ENCODE results near the gene TUSC2. TPM values are rescaled to one million over a fixed set of nuclear protein-coding genes. Genes with fewer than 3 reads are reported as not detected.

TUSC2 gene
- total and polyA plus RNA-seq, 2 of the 13 experiments (the other 11 are each of a cell fraction or from before 2014, with no cell fraction given): 36.7 to 39.1 TPM

DNA sequence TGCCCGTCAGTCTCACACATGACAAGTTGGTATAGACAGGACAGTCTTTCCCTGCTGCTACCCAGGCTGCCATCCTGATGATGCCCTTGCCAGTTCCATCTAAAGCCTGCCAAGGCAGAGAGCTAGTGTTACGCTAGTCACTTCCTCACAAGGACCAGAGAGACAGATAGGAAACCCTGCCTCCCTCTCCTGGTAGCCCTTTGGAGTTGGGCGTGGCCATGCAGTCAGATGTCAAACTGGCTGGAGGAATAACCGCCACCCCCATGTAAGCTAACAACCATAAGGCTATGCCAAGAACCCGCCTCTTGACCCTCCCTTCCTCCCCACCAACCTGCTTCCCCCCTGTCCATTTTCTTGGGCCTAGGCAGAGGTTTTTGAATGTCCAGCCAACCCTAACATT, 28.5 kb upstream of the TUSC2 start:
- Histone ChIP-seq H3K9ac (ENCODE audit: insufficient read depth, low read depth, low read length) (peak overlapping the region; percentile 91; the same call in 1 of the 2 replicates), H4K20me1 (ENCODE audit: insufficient read depth, low read length) (peaks cover 25% of the 10 kb centered on the region), H3K4me2 (ENCODE audit: low read depth, low read length) (peak overlapping the region; percentile 94), H3K27ac (ENCODE audit: extremely low read length, insufficient read depth, low read length) (no peak overlapping the region), H3K79me2 (ENCODE audit: insufficient read depth, low read length) (peaks cover 39% of the 10 kb centered on the region), H3K9me3 (ENCODE audit: low read length) (no peaks in the 10 kb centered on the region), H3K27me3 (ENCODE audit: control insufficient read depth in 1 of 2, insufficient read depth in 2 of 2, low read length in 2 of 2) (peaks cover 0 to 3% of the 10 kb centered on the region in 2 experiments; a peak in 1 of 5 replicates), H3K4me3 (replicated peaks in 1 of 3; ENCODE audit: insufficient read depth in 1 of 3, low read depth in 2 of 3, low read length in 3 of 3) (peak overlapping the region; percentile 76 to 91 (median 88)), H3K4me1 (ENCODE audit: insufficient read depth, low read length) (peaks cover 44% of the 10 kb centered on the region), H3K36me3 (replicated peaks in 1 of 2; ENCODE audit: control insufficient read depth in 1 of 2, insufficient read depth in 2 of 2, low read length in 2 of 2) (peaks cover 10 to 31% of the 10 kb centered on the region in 2 experiments; a peak in 4 of 5 replicates), H2AFZ (ENCODE audit: low read length) (no peak overlapping the region)
- intact Hi-C loops (cut with micrococcal nuclease; ENCODE audit: unreplicated experiment) (no loop called here), in situ Hi-C loops (cut with HindIII; ENCODE audit: extremely low pct_ligation_motif_present, low pct_unique_long_range_greater_than_20kb) (no loop called here)
- DNase-seq (ENCODE audit: low spot score): no peak
- TF ChIP-seq ZFY (CRISPR knock-in tag; IDR thresholded peaks at IDR 0.05): 0 out of 2 replicates have a peak, but pooled peaks have one; percentile 7
- TF ChIP-seq ZNF577 (CRISPR knock-in tag; IDR thresholded peaks at IDR 0.05; ENCODE audit: borderline replicate concordance, low read depth): no peak
- TF ChIP-seq, protein P1, sequence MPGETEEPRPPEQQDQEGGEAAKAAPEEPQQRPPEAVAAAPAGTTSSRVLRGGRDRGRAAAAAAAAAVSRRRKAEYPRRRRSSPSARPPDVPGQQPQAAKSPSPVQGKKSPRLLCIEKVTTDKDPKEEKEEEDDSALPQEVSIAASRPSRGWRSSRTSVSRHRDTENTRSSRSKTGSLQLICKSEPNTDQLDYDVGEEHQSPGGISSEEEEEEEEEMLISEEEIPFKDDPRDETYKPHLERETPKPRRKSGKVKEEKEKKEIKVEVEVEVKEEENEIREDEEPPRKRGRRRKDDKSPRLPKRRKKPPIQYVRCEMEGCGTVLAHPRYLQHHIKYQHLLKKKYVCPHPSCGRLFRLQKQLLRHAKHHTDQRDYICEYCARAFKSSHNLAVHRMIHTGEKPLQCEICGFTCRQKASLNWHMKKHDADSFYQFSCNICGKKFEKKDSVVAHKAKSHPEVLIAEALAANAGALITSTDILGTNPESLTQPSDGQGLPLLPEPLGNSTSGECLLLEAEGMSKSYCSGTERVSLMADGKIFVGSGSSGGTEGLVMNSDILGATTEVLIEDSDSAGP (CRISPR knock-in tag; IDR thresholded peaks at IDR 0.05; ENCODE audit: borderline replicate concordance): peak; percentile 21; the same call in 1 of the 2 replicates
- 0 out of 2 replicates have a peak, but pooled peaks have one; percentile 5 for TF ChIP-seq FOSL2 (CRISPR knock-in tag; IDR thresholded peaks at IDR 0.05)
- ATAC-seq: no peak
- ChIA-PET POLR2A (interaction anchor here (1.5 kb wide), 2 partner anchors 19 to 57 kb away, joined by 4 to 8 read pairs; partner anchors contain the start of genes HYAL3 and NAA80), CTCF (ENCODE audit: low intra/inter-chr PET ratio, low total read pairs) (no interaction called here)
- no TSS peak for BruUV-seq (replicated peaks)
- peak; percentile 21 for FAIRE-seq
- WGBS (ENCODE audit: low lambda C conversion rate): 77% methylated on average over 3 of the region's 5 CpGs

DNA sequence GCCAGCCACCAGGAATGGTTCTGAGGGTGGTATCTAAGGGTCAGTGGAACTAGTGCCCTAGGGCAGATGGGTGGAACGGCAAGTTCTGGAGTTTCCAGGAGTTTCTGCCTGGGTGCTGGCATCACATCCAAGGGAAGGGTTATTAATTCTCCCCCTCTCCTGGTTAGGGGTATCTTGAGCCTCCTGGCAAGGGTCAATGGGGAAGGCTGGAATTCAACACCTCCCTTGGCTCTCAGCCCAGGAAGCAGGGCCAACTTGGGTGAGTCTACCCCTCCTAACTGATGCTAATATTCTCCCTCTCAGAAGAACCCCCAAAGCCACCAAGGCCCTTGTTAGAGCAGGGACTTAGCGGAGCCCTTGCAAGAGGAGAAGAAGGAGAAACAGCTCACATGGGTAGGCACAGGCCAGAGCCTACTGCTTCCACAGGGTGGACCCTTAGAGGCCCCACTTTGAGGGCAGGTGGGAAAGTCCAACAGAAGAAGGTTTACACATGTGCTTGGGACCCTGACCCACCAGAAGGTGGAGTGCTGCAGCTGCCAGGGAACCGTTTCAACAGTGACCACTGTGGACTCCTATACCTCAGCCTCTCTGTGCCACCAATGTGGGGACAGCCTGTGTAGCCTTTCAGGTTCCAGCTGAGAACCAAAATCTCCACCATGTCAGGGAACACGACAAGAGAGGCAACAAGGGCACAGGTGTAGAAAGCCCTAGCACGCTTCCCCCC, 28.0 kb upstream of the TUSC2 start:
- Histone ChIP-seq H3K9me3 (ENCODE audit: low read length) (no peaks in the 10 kb centered on the region), H4K20me1 (ENCODE audit: insufficient read depth, low read length) (peaks cover 25% of the 10 kb centered on the region), H3K27ac (ENCODE audit: extremely low read length, insufficient read depth, low read length) (no peak overlapping the region), H3K4me2 (ENCODE audit: low read depth, low read length) (peak overlapping the region; percentile 94), H2AFZ (ENCODE audit: low read length) (no peak overlapping the region), H3K4me3 (replicated peaks in 1 of 3; ENCODE audit: insufficient read depth in 1 of 3, low read depth in 2 of 3, low read length in 3 of 3) (peak overlapping the region in 2 of 3 experiments; percentile 29 to 88; a peak in 4 of 6 replicates), H3K79me2 (ENCODE audit: insufficient read depth, low read length) (peaks cover 39% of the 10 kb centered on the region), H3K4me1 (ENCODE audit: insufficient read depth, low read length) (peaks cover 49% of the 10 kb centered on the region), H3K27me3 (ENCODE audit: control insufficient read depth in 1 of 2, insufficient read depth in 2 of 2, low read length in 2 of 2) (no peaks in the 10 kb centered on the region), H3K9ac (ENCODE audit: insufficient read depth, low read depth, low read length) (peak overlapping the region; percentile 91; the same call in 1 of the 2 replicates), H3K36me3 (replicated peaks in 1 of 2; ENCODE audit: control insufficient read depth in 1 of 2, insufficient read depth in 2 of 2, low read length in 2 of 2) (peaks cover 10 to 31% of the 10 kb centered on the region in 2 experiments; a peak in 4 of 5 replicates)
- 96% methylated on average over 4 of the region's 5 CpGs for WGBS (ENCODE audit: low lambda C conversion rate)
- POLR2A ChIA-PET: interaction anchor here (1.5 kb wide), 2 partner anchors 19 to 57 kb away, joined by 4 to 8 read pairs; partner anchors contain the start of genes HYAL3 and NAA80
- FAIRE-seq (peak; percentile 15), DNase-seq (ENCODE audit: low spot score) (no peak), ATAC-seq (no peak)
- BruUV-seq (replicated peaks): no TSS peak
- CTCF ChIA-PET (ENCODE audit: low intra/inter-chr PET ratio, low total read pairs): no interaction called here
- intact Hi-C loops (cut with micrococcal nuclease; ENCODE audit: unreplicated experiment) (no loop called here), in situ Hi-C loops (cut with HindIII; ENCODE audit: extremely low pct_ligation_motif_present, low pct_unique_long_range_greater_than_20kb) (no loop called here)
- TF ChIP-seq EP300 (IDR thresholded peaks at IDR 0.05; ENCODE audit: low read depth in 2 of 2, low read length in 2 of 2) (no peak), EP300 (CRISPR knock-in tag; IDR thresholded peaks at IDR 0.05; ENCODE audit: borderline replicate concordance) (no peak), JUND (CRISPR knock-in tag; IDR thresholded peaks at IDR 0.05) (no peak), ZNF253 (CRISPR knock-in tag; IDR thresholded peaks at IDR 0.05; ENCODE audit: borderline replicate concordance) (no peak), ZNF335 (CRISPR knock-in tag; IDR thresholded peaks at IDR 0.05) (no peak), ZFAT (CRISPR knock-in tag; conservative IDR thresholded peaks at IDR 0.05) (no peak), FOXM1 (CRISPR knock-in tag; IDR thresholded peaks at IDR 0.05) (no peak), STAG1 (CRISPR knock-in tag; IDR thresholded peaks at IDR 0.05) (peak; percentile 20; the same call in 1 of the 2 replicates), CEBPG (CRISPR knock-in tag; IDR thresholded peaks at IDR 0.05) (no peak), ZFY (CRISPR knock-in tag; IDR thresholded peaks at IDR 0.05) (0 out of 2 replicates have a peak, but pooled peaks have one; percentile 21), ZNF282 (IDR thresholded peaks at IDR 0.05; ENCODE audit: partially characterized antibody) (no peak), ZNF761 (CRISPR knock-in tag; conservative IDR thresholded peaks at IDR 0.05) (no peak)
- TF ChIP-seq, protein P2, sequence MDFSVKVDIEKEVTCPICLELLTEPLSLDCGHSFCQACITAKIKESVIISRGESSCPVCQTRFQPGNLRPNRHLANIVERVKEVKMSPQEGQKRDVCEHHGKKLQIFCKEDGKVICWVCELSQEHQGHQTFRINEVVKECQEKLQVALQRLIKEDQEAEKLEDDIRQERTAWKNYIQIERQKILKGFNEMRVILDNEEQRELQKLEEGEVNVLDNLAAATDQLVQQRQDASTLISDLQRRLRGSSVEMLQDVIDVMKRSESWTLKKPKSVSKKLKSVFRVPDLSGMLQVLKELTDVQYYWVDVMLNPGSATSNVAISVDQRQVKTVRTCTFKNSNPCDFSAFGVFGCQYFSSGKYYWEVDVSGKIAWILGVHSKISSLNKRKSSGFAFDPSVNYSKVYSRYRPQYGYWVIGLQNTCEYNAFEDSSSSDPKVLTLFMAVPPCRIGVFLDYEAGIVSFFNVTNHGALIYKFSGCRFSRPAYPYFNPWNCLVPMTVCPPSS (IDR thresholded peaks at IDR 0.05): no peak

Data from HepG2 (cell line).